Mammary epithelial cell (primary cell): Measurements from ENCODE around the gene CCR5AS.

ENCODE experiments used
- EZH2 ChIP-seq: IDR thresholded peaks from 2 replicates; pipeline ENCODE4 v1.6.1; 2012; ENCODE audit warnings: low read length, inconsistent platforms, borderline replicate concordance
- TF ChIP-seq, protein P1 (sequence below), 2 donors: IDR thresholded peaks in 1 of 2; conservative IDR thresholded peaks in 1 of 2; 2 replicates each; pipeline ENCODE4 v1.5.1; 2011 to 2012; ENCODE audit warnings: inconsistent platforms in 2 of 2, low read length in 2 of 2, mild to moderate bottlenecking in 2 of 2, control low read depth in 1 of 2, low read depth in 1 of 2; ENCODE audit not compliant: insufficient read depth in 1 of 2; ENCODE audit errors: extremely low read depth in 1 of 2

DNA sequence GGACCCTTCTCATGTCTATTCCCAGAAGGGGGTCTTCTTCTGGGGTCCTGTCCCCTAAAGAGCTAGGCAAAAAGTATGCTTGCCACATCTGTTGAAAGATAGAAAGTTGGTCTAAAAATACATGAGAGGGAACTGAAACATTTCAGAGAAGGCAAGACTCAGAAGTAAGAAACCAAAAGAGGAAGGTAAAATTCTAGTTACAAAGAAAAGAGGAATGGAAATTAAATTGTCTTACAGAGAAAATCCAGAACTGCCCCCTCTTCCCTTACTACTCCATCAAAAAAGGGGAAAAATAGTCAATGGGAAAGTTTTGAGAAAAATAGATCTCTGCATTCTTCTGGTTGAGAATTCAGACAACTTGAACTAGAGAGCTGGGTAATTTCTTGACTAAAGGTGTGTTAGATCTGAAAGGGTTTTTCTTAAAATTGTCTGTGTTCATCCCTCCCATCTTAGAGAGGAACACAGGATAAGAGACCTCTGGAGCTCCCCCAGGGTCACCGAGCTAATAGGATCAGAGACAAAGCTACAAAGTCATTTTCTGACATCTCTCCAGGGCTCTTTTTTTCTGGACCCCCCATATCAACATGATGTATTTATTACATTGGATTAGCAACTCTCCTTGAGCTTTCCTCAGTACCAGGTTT is 85.3 kb downstream of the CCR5AS start:
- TF ChIP-seq, protein P1, sequence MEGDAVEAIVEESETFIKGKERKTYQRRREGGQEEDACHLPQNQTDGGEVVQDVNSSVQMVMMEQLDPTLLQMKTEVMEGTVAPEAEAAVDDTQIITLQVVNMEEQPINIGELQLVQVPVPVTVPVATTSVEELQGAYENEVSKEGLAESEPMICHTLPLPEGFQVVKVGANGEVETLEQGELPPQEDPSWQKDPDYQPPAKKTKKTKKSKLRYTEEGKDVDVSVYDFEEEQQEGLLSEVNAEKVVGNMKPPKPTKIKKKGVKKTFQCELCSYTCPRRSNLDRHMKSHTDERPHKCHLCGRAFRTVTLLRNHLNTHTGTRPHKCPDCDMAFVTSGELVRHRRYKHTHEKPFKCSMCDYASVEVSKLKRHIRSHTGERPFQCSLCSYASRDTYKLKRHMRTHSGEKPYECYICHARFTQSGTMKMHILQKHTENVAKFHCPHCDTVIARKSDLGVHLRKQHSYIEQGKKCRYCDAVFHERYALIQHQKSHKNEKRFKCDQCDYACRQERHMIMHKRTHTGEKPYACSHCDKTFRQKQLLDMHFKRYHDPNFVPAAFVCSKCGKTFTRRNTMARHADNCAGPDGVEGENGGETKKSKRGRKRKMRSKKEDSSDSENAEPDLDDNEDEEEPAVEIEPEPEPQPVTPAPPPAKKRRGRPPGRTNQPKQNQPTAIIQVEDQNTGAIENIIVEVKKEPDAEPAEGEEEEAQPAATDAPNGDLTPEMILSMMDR (conservative IDR thresholded peaks at IDR 0.05 in 1 of 2, IDR thresholded peaks at IDR 0.05 in 1 of 2; ENCODE audit: extremely low read depth in 1 of 2, insufficient read depth in 1 of 2, low read depth in 1 of 2, low read length in 2 of 2) = no peak
- TF ChIP-seq EZH2 = no peak
